Liver (tissue), 3 donors: Measurements from ENCODE around the gene RIC8B.

Source experiments
- ATF3 ChIP-seq: IDR thresholded peaks from 2 replicates; pipeline ENCODE4 v1.6.1; 2016; ENCODE audit warnings: antibody characterized with exemption
- CTCF ChIP-seq: fragments of 150-350 bp; IDR thresholded peaks from 2 replicates; pipeline ENCODE4 v1.5.1; 2017; ENCODE audit warnings: improper control_type of control experiment, low read depth, low read length; ENCODE audit not compliant: missing input control
- FOXA2 ChIP-seq: IDR thresholded peaks from 2 replicates; pipeline ENCODE4 v1.6.1; 2016; ENCODE audit warnings: antibody characterized with exemption
- JUND ChIP-seq, 2 donors: IDR thresholded peaks; 2 replicates each; pipeline ENCODE4 v1.6.1; 2016; ENCODE audit warnings: antibody characterized with exemption in 2 of 2
- MAX ChIP-seq: IDR thresholded peaks from 2 replicates; pipeline ENCODE4 v1.6.1; 2016; ENCODE audit warnings: antibody characterized with exemption
- REST ChIP-seq: IDR thresholded peaks from 2 replicates; pipeline ENCODE4 v1.6.1; 2016; ENCODE audit warnings: antibody characterized with exemption, mild to moderate bottlenecking
- SP1 ChIP-seq: IDR thresholded peaks from 2 replicates; pipeline ENCODE4 v1.6.1; 2018; ENCODE audit warnings: antibody characterized with exemption, mild to moderate bottlenecking
- TAF1 ChIP-seq: conservative IDR thresholded peaks from 2 replicates; pipeline ENCODE4 v1.6.1; 2016; ENCODE audit warnings: antibody characterized with exemption, mild to moderate bottlenecking
- YY1 ChIP-seq: IDR thresholded peaks from 2 replicates; pipeline ENCODE4 v1.6.1; 2016; ENCODE audit warnings: antibody characterized with exemption, mild to moderate bottlenecking
- donor health status: healthy.
- donor health status: healthy.

GRCh38 chr12:106801830-106802533 is 27.5 kb downstream of the RIC8B start:
- TF ChIP-seq REST (no peak), MAX (no peak), ATF3 (no peak), CTCF (no peak), FOXA2 (no peak), YY1 (no peak), SP1 (no peak), TAF1 (no peak), JUND (IDR thresholded peaks at IDR 0.05) (no peak)
